Caco-2 (cell line): ENCODE measurements around the gene NLGN1. TPM values are rescaled to one million over a fixed set of nuclear protein-coding genes. Genes with fewer than 3 reads are reported as not detected.

Experiments used
- BruUV-seq: library from RNA; stranded (reverse); fragments of 400-500 nt; replicated peaks from 2 replicates; lab custom pipeline; 2021; lab: Mats Ljungman, UMichigan
- CTCF ChIA-PET: fragments of 300-600 bp; sonication (Branson Sonifier 250); formaldehyde crosslinking; loops from one replicate; lab custom pipeline; 2022; ENCODE audit warnings: antibody characterized with exemption; lab: Charles Lee
- POLR2A ChIA-PET: fragments of 300-600 bp; sonication (Branson Sonifier 250); formaldehyde crosslinking; loops from one replicate; lab custom pipeline; 2022; ENCODE audit warnings: antibody characterized with exemption; lab: Charles Lee
- DNase-seq, 2 experiments: peaks; one replicate each; pipeline versions ENCODE4 v3.0.0 to v3.0.0-alpha.2; 2020 to 2022
- H3K27me3 ChIP-seq: replicated peaks from 2 replicates; pipeline ENCODE4 v1.6.0; 2011; ENCODE audit warnings: low read length; ENCODE audit not compliant: control insufficient read depth, insufficient read depth
- H3K36me3 ChIP-seq: 2 replicates; pipeline ENCODE4 v1.5.1; 2011; ENCODE audit warnings: low read length; ENCODE audit not compliant: control insufficient read depth, insufficient read depth
- H3K4me1 ChIP-seq: fragments of 250-450 bp; sonication (Bioruptor Pico); 2 replicates; pipeline ENCODE4 v1.5.1; 2020; ENCODE audit warnings: mild to moderate bottlenecking
- H3K4me3 ChIP-seq: 2 replicates; pipeline ENCODE4 v1.5.1; 2011; ENCODE audit warnings: low read depth, mild to moderate bottlenecking, control low read depth, low read length
- H3K9me3 ChIP-seq: fragments of 250-450 bp; sonication (Bioruptor Pico); 2 replicates; pipeline ENCODE4 v1.5.1; 2020; ENCODE audit warnings: mild to moderate bottlenecking, moderate library complexity
- H3K27ac Mint-ChIP-seq: one replicate; pipeline ENCODE4 v1.8.0; 2022; ENCODE audit warnings: mixed read lengths; ENCODE audit not compliant: unreplicated experiment
- H3K27me3 Mint-ChIP-seq: one replicate; pipeline ENCODE4 v1.8.0; 2022; ENCODE audit warnings: mixed read lengths; ENCODE audit not compliant: insufficient read depth, unreplicated experiment
- H3K36me3 Mint-ChIP-seq: one replicate; pipeline ENCODE4 v1.8.0; 2022; ENCODE audit warnings: mild to moderate bottlenecking, mixed read lengths; ENCODE audit not compliant: insufficient read depth, unreplicated experiment
- H3K4me1 Mint-ChIP-seq: one replicate; pipeline ENCODE4 v1.8.0; 2022; ENCODE audit warnings: low read depth, mixed read lengths; ENCODE audit not compliant: unreplicated experiment
- H3K4me3 Mint-ChIP-seq: one replicate; pipeline ENCODE4 v1.8.0; 2022; ENCODE audit warnings: mild to moderate bottlenecking, moderate library complexity, mixed read lengths; ENCODE audit not compliant: unreplicated experiment
- H3K9me3 Mint-ChIP-seq: one replicate; pipeline ENCODE4 v1.8.0; 2022; ENCODE audit warnings: mixed read lengths; ENCODE audit not compliant: unreplicated experiment
- CTCF ChIP-seq, 2 experiments: fragments of 200-600 bp in 1 of 2; IDR thresholded peaks; 1 replicate in 1 of 2; 2 replicates in 1 of 2; pipeline versions ENCODE4 v1.5.1 to v1.8.0; 2011 to 2022; ENCODE audit warnings: antibody characterized with exemption in 1 of 2, control low read depth in 1 of 2, inconsistent platforms in 1 of 2, low read depth in 1 of 2, low read length in 1 of 2, mild to moderate bottlenecking in 1 of 2, moderate library complexity in 1 of 2; ENCODE audit not compliant: insufficient read depth in 1 of 2, severe bottlenecking in 1 of 2, unreplicated experiment in 1 of 2
- intact Hi-C: fragments of 100-400 bp; cut with micrococcal nuclease; formaldehyde crosslinking; loops from one replicate; pipeline ENCODE4 v1.10.0; 2022; ENCODE audit not compliant: unreplicated experiment
- total RNA-seq: library from RNA; stranded (reverse); gene quantifications from 2 replicates; pipeline ENCODE4 v1.2.3, GENCODE V29; 2022

Gene NLGN1
- total RNA-seq, 1 experiment from 2014 or later = not detected

DNA sequence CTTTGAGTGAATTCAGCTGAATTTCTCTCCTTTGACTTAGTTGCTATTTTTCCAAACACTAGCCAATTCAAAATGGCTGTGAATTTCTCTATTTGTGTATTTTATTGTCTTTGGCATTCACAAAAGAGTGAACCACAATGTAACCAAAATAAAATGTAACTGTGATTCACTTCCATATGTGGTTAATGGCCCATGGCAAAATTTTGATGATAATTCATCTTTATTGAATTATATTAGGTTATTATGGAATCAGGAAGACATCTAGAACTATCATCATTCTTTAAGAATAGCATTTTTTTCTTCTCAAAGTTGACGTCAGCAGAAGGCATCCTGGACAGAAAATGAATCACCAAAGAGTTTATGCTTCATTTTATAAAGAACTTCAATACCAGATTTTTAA, 756.3 kb downstream of the NLGN1 start:
- no peak for TF ChIP-seq CTCF (IDR thresholded peaks at IDR 0.05; ENCODE audit: insufficient read depth in 1 of 2, low read depth in 1 of 2, low read length in 1 of 2, severe bottlenecking in 1 of 2, unreplicated experiment in 1 of 2)
- Histone ChIP-seq H3K27me3 (no peaks in the 10 kb centered on the region), H3K4me3 (no peak overlapping the region), H3K4me1 (no peaks in the 10 kb centered on the region), H3K36me3 (no peaks in the 10 kb centered on the region), H3K9me3 (no peaks in the 10 kb centered on the region)
- BruUV-seq = no TSS peak
- Mint-ChIP-seq H3K4me1 (no peaks in the 10 kb centered on the region), H3K27me3 (no peaks in the 10 kb centered on the region), H3K36me3 (no peaks in the 10 kb centered on the region), H3K4me3 (no peak overlapping the region), H3K9me3 (no peaks in the 10 kb centered on the region), H3K27ac (no peak overlapping the region)
- CTCF ChIA-PET = no interaction called here
- intact Hi-C loops = no loop called here
- POLR2A ChIA-PET = interaction anchor here (0.5 kb wide), 1 partner anchor 20 kb away, joined by 7 read pairs; no protein-coding TSS in a partner anchor
- DNase-seq = no peak

- ChIA-PET CTCF (no interaction called here), POLR2A (no interaction called here)
- no peak for TF ChIP-seq CTCF (IDR thresholded peaks at IDR 0.05; ENCODE audit: insufficient read depth in 1 of 2, low read depth in 1 of 2, low read length in 1 of 2, severe bottlenecking in 1 of 2, unreplicated experiment in 1 of 2)
- H3K4me1 ChIP-seq = no peaks in the 10 kb centered on the region
- Mint-ChIP-seq H3K27ac (no peak overlapping the region), H3K4me1 (no peaks in the 10 kb centered on the region), H3K4me3 (no peak overlapping the region), H3K36me3 (no peaks in the 10 kb centered on the region), H3K9me3 (no peaks in the 10 kb centered on the region), H3K27me3 (no peaks in the 10 kb centered on the region)
- DNase-seq = no peak
- H3K4me3 ChIP-seq = no peak overlapping the region
- intact Hi-C loops = no loop called here
- H3K9me3 ChIP-seq = no peaks in the 10 kb centered on the region
- H3K27me3 ChIP-seq = no peaks in the 10 kb centered on the region
- BruUV-seq = no TSS peak
- H3K36me3 ChIP-seq = no peaks in the 10 kb centered on the region
These were observed 758.7 kb downstream of the NLGN1 start for GRCh38 chr3:174156200-174156599.

DNA sequence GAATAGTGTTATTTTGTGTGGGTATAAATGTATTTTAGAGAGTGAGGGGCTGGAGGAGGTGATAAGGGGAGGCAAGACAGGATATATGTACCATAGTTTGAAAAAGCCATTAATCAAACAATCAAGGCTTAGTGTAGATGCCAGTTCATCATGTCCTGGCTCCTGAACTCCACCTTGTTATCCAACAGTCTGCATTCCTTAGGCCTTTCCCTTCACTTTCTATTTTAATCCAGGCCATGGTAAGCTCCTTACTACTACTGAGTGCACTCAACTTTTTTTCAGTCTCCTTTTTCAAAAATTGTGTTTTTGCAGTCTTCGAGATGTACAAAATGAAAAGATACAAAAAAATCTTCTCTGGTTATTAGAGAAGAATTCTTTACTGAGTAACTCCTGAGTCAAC, 761.1 kb downstream of the NLGN1 start:
- Histone ChIP-seq H3K4me1 (no peaks in the 10 kb centered on the region), H3K4me3 (no peak overlapping the region), H3K27me3 (no peaks in the 10 kb centered on the region), H3K36me3 (no peaks in the 10 kb centered on the region), H3K9me3 (no peaks in the 10 kb centered on the region)
- no peak overlapping the region for H3K4me3 Mint-ChIP-seq
- POLR2A ChIA-PET = no interaction called here
- H3K27me3 Mint-ChIP-seq = no peaks in the 10 kb centered on the region
- intact Hi-C loops = no loop called here
- no peak for DNase-seq
- BruUV-seq = no TSS peak
- no peaks in the 10 kb centered on the region for H3K36me3 Mint-ChIP-seq
- CTCF ChIA-PET = no interaction called here
- H3K4me1 Mint-ChIP-seq = no peaks in the 10 kb centered on the region
- no peak for TF ChIP-seq CTCF (IDR thresholded peaks at IDR 0.05; ENCODE audit: insufficient read depth in 1 of 2, low read depth in 1 of 2, low read length in 1 of 2, severe bottlenecking in 1 of 2, unreplicated experiment in 1 of 2)
- H3K27ac Mint-ChIP-seq = no peak overlapping the region
- H3K9me3 Mint-ChIP-seq = no peaks in the 10 kb centered on the region
